SK-N-SH (cell line): Measurements from ENCODE around the gene SULT6B1. TPM values are rescaled to one million over a fixed set of nuclear protein-coding genes. Genes with fewer than 3 reads are reported as not detected.

Experiments used
- CTCF ChIA-PET: fragments of 300-600, 350-600 bp; formaldehyde crosslinking; extraction: SDS; loops from one replicate; lab custom pipeline; 2021; lab: Yijun Ruan, JAX
- POLR2A ChIA-PET: fragments of 350-600 bp; sonication (Branson Sonifier 250); formaldehyde crosslinking; extraction: SDS; loops from one replicate; lab custom pipeline; 2020; ENCODE audit warnings: antibody characterized with exemption, inconsistent platforms; lab: Yijun Ruan, JAX
- DNase-seq: peaks from one replicate; pipeline ENCODE4 v3.0.0; 2012
- H2AFZ ChIP-seq: fragments of 200-600 bp; sonication (generic); 2 replicates; pipeline ENCODE4 v1.8.1; 2016; ENCODE audit warnings: antibody characterized with exemption, mild to moderate bottlenecking, low read depth
- H3F3A ChIP-seq: fragments of 200-600 bp; sonication (generic); replicated peaks from 2 replicates; pipeline ENCODE3; 2016; ENCODE audit warnings: antibody characterized with exemption, mild to moderate bottlenecking; ENCODE audit not compliant: insufficient read depth
- H3K27ac ChIP-seq, 2 experiments: fragments of 200-500 bp in 1 of 2; fragments of 200-600 bp in 1 of 2; sonication (Bioruptor generic) in 1 of 2; sonication (generic), shearing (Covaris generic) in 1 of 2; 2 replicates each; pipeline versions ENCODE4 v1.5.1 to v1.6.1; 2014 to 2016; ENCODE audit warnings: low read depth in 2 of 2, inconsistent platforms in 1 of 2, low read length in 1 of 2, mild to moderate bottlenecking in 1 of 2, mixed read lengths in 1 of 2
- H3K27me3 ChIP-seq: fragments of 200-600 bp; sonication (generic), shearing (Covaris generic); 2 replicates; pipeline ENCODE4 v1.6.1; 2016; ENCODE audit warnings: mixed run types; ENCODE audit not compliant: insufficient read depth
- H3K36me3 ChIP-seq, 2 experiments: fragments of 200-500 bp in 1 of 2; fragments of 200-600 bp in 1 of 2; sonication (Bioruptor generic) in 1 of 2; sonication (generic) in 1 of 2; replicated peaks in 1 of 2; 2 replicates each; pipeline versions ENCODE3 to v1.5.1; 2014 to 2016; ENCODE audit warnings: low read length in 1 of 2, mild to moderate bottlenecking in 1 of 2; ENCODE audit not compliant: insufficient read depth in 2 of 2, control insufficient read depth in 1 of 2
- H3K4me1 ChIP-seq, 2 experiments: fragments of 200-500 bp in 1 of 2; fragments of 200-600 bp in 1 of 2; sonication (Bioruptor generic) in 1 of 2; sonication (generic), shearing (Covaris generic) in 1 of 2; 2 replicates each; pipeline versions ENCODE4 v1.5.1 to v1.6.1; 2014 to 2016; ENCODE audit warnings: low read depth in 1 of 2, low read length in 1 of 2, mixed run types in 1 of 2; ENCODE audit not compliant: insufficient read depth in 2 of 2, control insufficient read depth in 1 of 2
- H3K4me2 ChIP-seq: fragments of 200-600 bp; sonication (generic), shearing (Covaris generic); 2 replicates; pipeline ENCODE4 v1.6.1; 2017; ENCODE audit warnings: mixed run types
- H3K4me3 ChIP-seq, 2 experiments: fragments of 200-500 bp in 1 of 2; fragments of 200-600 bp in 1 of 2; sonication (Bioruptor generic) in 1 of 2; sonication (generic), shearing (Covaris generic) in 1 of 2; 2 replicates each; pipeline versions ENCODE4 v1.5.1 to v1.8.1; 2014 to 2016; ENCODE audit warnings: low read depth in 2 of 2, inconsistent platforms in 1 of 2, low read length in 1 of 2, mild to moderate bottlenecking in 1 of 2, mixed read lengths in 1 of 2, moderate library complexity in 1 of 2
- H3K79me2 ChIP-seq: fragments of 200-600 bp; sonication (generic); 2 replicates; pipeline ENCODE4 v1.8.1; 2017; ENCODE audit warnings: mild to moderate bottlenecking; ENCODE audit not compliant: insufficient read depth
- H3K9ac ChIP-seq: fragments of 200-600 bp; sonication (generic); 2 replicates; pipeline ENCODE4 v1.6.1; 2017; ENCODE audit warnings: mixed run types
- H3K9me2 ChIP-seq: fragments of 200-600 bp; sonication (generic); 2 replicates; pipeline ENCODE4 v1.6.1; 2017; ENCODE audit warnings: mixed run types
- H3K9me3 ChIP-seq: fragments of 200-600 bp; sonication (generic); 2 replicates; pipeline ENCODE4 v1.6.1; 2017; ENCODE audit warnings: mixed run types, mild to moderate bottlenecking, moderate library complexity
- H4K20me1 ChIP-seq: fragments of 200-600 bp; sonication (generic); 2 replicates; pipeline ENCODE4 v1.6.1; 2017; ENCODE audit warnings: mild to moderate bottlenecking, mixed run types; ENCODE audit not compliant: insufficient read depth
- MEF2A ChIP-seq: IDR thresholded peaks from 2 replicates; pipeline ENCODE4 v1.4.0; 2012; ENCODE audit warnings: low read depth, borderline replicate concordance
- NFIC ChIP-seq: IDR thresholded peaks from 2 replicates; pipeline ENCODE4 v1.4.0; 2012; ENCODE audit warnings: borderline replicate concordance
- POLR2AphosphoS5 ChIP-seq: IDR thresholded peaks from 2 replicates; pipeline ENCODE4 v1.6.1; 2012; ENCODE audit warnings: low read depth, low read length
- SMC3 ChIP-seq: IDR thresholded peaks from 2 replicates; pipeline ENCODE4 v1.6.1; 2012; ENCODE audit warnings: low read depth, low read length, improper control_type of control experiment
- TEAD4 ChIP-seq: IDR thresholded peaks from 2 replicates; pipeline ENCODE4 v1.4.0; 2012; ENCODE audit warnings: mild to moderate bottlenecking, borderline replicate concordance; ENCODE audit not compliant: insufficient read depth
- ZBTB33 ChIP-seq: IDR thresholded peaks from 2 replicates; pipeline ENCODE4 v1.4.0; 2012; ENCODE audit warnings: low read depth, borderline replicate concordance
- WGBS: methylation state at CpG from one replicate; pipeline ENCODE4 v1.1.6; 2017; ENCODE audit warnings: low lambda C conversion rate; 5-methylcytosine and 5-hydroxymethylcytosine counted together
- polyA plus RNA-seq, 3 experiments: library from polyadenylated mRNA; depleted of rRNA; stranded (reverse); fragments of >200 nt; gene quantifications; 2 replicates each; pipeline ENCODE4 v1.2.3, GENCODE V29; 2012
- TF ChIP-seq, protein P1 (sequence below): IDR thresholded peaks from 2 replicates; pipeline ENCODE4 v1.4.0; 2012; ENCODE audit warnings: low read depth
- TF ChIP-seq, protein P2 (sequence below): IDR thresholded peaks from 2 replicates; pipeline ENCODE4 v1.6.1; 2012; ENCODE audit warnings: mild to moderate bottlenecking, low read depth, low read length, moderate library complexity

The SULT6B1 gene
- polyA plus RNA-seq, 1 of the 3 experiments (the other 2 are of a cell fraction) = not detected

DNA sequence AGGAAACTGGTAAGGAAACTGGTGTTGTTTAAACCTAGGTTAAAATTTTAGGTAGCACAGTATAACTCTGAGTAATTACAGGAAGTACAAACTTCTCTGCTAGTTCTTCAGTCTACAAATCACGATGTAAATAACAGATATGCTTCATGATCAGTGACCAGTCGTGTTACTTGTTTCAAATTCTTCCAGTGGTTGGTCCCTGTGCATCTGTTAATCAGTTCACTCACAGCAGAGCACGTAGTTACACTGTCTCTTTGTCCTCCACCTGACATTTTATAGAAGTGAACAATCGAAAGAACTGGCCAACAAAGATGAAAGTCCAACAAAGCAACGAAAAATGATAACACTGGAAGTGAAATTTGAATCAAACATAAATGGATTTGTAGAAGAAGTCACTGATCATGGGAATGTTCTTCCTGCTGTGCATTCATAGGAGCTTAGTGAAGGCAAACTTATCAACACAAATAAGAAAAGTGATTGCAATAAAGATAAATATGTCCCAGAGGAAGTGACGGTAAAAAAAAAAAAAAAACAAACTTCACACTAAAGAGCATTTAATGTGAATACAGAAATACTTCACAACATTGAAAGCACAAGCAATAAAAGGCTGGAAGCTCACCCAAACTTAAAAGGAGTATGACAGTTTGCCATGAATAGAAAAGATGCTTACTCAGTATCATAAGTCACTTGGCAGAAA is 38.7 kb downstream of the SULT6B1 start:
- TF ChIP-seq TEAD4 = no peak
- TF ChIP-seq, protein P1, sequence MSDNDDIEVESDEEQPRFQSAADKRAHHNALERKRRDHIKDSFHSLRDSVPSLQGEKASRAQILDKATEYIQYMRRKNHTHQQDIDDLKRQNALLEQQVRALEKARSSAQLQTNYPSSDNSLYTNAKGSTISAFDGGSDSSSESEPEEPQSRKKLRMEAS = no peak
- TF ChIP-seq, all 33 proteins: peak for 0
- CTCF ChIA-PET = no interaction called here
- no peak overlapping the region for H3K4me3 ChIP-seq
- WGBS = 84% methylated on average over 6 of the region's 6 CpGs
- H3K79me2 ChIP-seq = peaks cover 65% of the 10 kb centered on the region
- DNase-seq = no peak
- H3K4me1 ChIP-seq = 0 out of 4 replicates have a peak, but pooled peaks cover 0 to 5% of the 10 kb centered on the region in 2 experiments
- H4K20me1 ChIP-seq = no peaks in the 10 kb centered on the region; the same call in 1 of the 2 replicates
- H3K4me2 ChIP-seq = no peak overlapping the region
- no peaks in the 10 kb centered on the region for H3K27me3 ChIP-seq
- POLR2A ChIA-PET = no interaction called here
- no peak overlapping the region for H3K27ac ChIP-seq
- no peaks in the 10 kb centered on the region for H3K9me2 ChIP-seq
- peaks cover 35 to 44% of the 10 kb centered on the region in 2 experiments for H3K36me3 ChIP-seq
- no peak overlapping the region for H2AFZ ChIP-seq
- no peaks in the 10 kb centered on the region for H3K9me3 ChIP-seq
- no peaks in the 10 kb centered on the region for H3F3A ChIP-seq
- no peak overlapping the region for H3K9ac ChIP-seq

DNA sequence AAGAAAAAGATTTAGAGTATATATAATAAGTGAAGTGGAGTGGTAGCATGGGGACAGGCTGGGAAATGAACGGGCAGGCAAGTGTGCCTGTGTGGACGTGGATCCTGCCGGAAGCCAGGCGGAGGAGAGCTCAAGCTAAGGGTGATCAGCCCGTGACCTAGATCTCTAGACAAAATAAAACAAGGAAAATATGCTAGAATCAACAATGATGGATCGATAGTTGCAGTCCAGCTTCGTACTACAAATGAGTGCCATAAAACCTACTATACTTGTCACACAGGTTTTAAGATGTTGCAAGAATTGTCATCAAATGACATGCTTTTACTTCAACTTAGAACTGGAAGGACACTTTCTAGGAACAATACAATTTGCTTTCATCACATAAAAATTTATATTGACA is 40.1 kb downstream of the SULT6B1 start:
- no peak for DNase-seq
- no peaks in the 10 kb centered on the region for H3K9me3 ChIP-seq
- H4K20me1 ChIP-seq = no peaks in the 10 kb centered on the region; the same call in 1 of the 2 replicates
- H3F3A ChIP-seq = no peaks in the 10 kb centered on the region
- H3K27ac ChIP-seq = no peak overlapping the region
- no peaks in the 10 kb centered on the region for H3K27me3 ChIP-seq
- ChIA-PET POLR2A (no interaction called here), CTCF (no interaction called here)
- H3K79me2 ChIP-seq = peaks cover 50% of the 10 kb centered on the region
- H3K9ac ChIP-seq = no peak overlapping the region
- H3K4me1 ChIP-seq = 0 out of 4 replicates have a peak, but pooled peaks cover 0 to 5% of the 10 kb centered on the region in 2 experiments
- H3K9me2 ChIP-seq = no peaks in the 10 kb centered on the region
- TF ChIP-seq NFIC (no peak), MEF2A (no peak), POLR2AphosphoS5 (no peak), ZBTB33 (no peak), TEAD4 (no peak), SMC3 (no peak)
- TF ChIP-seq, protein P2, sequence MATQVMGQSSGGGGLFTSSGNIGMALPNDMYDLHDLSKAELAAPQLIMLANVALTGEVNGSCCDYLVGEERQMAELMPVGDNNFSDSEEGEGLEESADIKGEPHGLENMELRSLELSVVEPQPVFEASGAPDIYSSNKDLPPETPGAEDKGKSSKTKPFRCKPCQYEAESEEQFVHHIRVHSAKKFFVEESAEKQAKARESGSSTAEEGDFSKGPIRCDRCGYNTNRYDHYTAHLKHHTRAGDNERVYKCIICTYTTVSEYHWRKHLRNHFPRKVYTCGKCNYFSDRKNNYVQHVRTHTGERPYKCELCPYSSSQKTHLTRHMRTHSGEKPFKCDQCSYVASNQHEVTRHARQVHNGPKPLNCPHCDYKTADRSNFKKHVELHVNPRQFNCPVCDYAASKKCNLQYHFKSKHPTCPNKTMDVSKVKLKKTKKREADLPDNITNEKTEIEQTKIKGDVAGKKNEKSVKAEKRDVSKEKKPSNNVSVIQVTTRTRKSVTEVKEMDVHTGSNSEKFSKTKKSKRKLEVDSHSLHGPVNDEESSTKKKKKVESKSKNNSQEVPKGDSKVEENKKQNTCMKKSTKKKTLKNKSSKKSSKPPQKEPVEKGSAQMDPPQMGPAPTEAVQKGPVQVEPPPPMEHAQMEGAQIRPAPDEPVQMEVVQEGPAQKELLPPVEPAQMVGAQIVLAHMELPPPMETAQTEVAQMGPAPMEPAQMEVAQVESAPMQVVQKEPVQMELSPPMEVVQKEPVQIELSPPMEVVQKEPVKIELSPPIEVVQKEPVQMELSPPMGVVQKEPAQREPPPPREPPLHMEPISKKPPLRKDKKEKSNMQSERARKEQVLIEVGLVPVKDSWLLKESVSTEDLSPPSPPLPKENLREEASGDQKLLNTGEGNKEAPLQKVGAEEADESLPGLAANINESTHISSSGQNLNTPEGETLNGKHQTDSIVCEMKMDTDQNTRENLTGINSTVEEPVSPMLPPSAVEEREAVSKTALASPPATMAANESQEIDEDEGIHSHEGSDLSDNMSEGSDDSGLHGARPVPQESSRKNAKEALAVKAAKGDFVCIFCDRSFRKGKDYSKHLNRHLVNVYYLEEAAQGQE = no peak
- no peak overlapping the region for H3K4me2 ChIP-seq
- no peak overlapping the region for H3K4me3 ChIP-seq
- peaks cover 38 to 42% of the 10 kb centered on the region in 2 experiments for H3K36me3 ChIP-seq
- WGBS = 97% methylated on average over 7 of the region's 7 CpGs
- no peak overlapping the region for H2AFZ ChIP-seq
